ENCODE measurements around the gene SPSB2. TPM values are rescaled to one million over a fixed set of nuclear protein-coding genes. Genes with fewer than 3 reads are reported as not detected.
A peak's percentile ranks its signal among the peaks of the same experiment; 100 is the strongest.

SPSB2 gene
- total RNA-seq, 1 donor from 2014 or later, result 6.5 TPM

- Mint-ChIP-seq H3K4me3 (no peak overlapping the region), H3K27ac (no peak overlapping the region), H3K9me3 (no peaks in the 10 kb centered on the region), H3K4me1 (ENCODE audit: unreplicated experiment) (peaks cover 9% of the 10 kb centered on the region), H3K36me3 (peaks cover 7% of the 10 kb centered on the region), H3K27me3 (peaks cover 40% of the 10 kb centered on the region)
- no peak for TF ChIP-seq CTCF (conservative IDR thresholded peaks at IDR 0.05)
- DNase-seq (ENCODE audit: extremely low spot score, unreplicated experiment), result no peak
These were observed 44.6 kb upstream of the SPSB2 start for GRCh38 chr12:6917491-6918231.

GRCh38 chr12:6916426-6917200, 43.5 kb upstream of the SPSB2 start:
- H3K27ac Mint-ChIP-seq, result no peak overlapping the region
- H3K4me1 Mint-ChIP-seq (ENCODE audit: unreplicated experiment), result peaks cover 9% of the 10 kb centered on the region
- TF ChIP-seq CTCF (conservative IDR thresholded peaks at IDR 0.05), result no peak
- H3K4me3 Mint-ChIP-seq, result no peak overlapping the region
- DNase-seq (ENCODE audit: extremely low spot score, unreplicated experiment), result no peak
- peaks cover 48% of the 10 kb centered on the region for H3K27me3 Mint-ChIP-seq
- H3K36me3 Mint-ChIP-seq, result peaks cover 7% of the 10 kb centered on the region
- H3K9me3 Mint-ChIP-seq, result no peaks in the 10 kb centered on the region

- Mint-ChIP-seq H3K4me1 (ENCODE audit: unreplicated experiment) (peaks cover 9% of the 10 kb centered on the region), H3K27ac (no peak overlapping the region), H3K36me3 (peaks cover 7% of the 10 kb centered on the region), H3K27me3 (peaks cover 56% of the 10 kb centered on the region), H3K4me3 (peak overlapping the region; percentile 93), H3K9me3 (no peaks in the 10 kb centered on the region)
- no peak for DNase-seq (ENCODE audit: extremely low spot score, unreplicated experiment)
- TF ChIP-seq CTCF (conservative IDR thresholded peaks at IDR 0.05), result no peak
These were observed 42.7 kb upstream of the SPSB2 start for GRCh38 chr12:6915789-6916285.

- Mint-ChIP-seq H3K4me1 (ENCODE audit: unreplicated experiment) (peaks cover 9% of the 10 kb centered on the region), H3K4me3 (peak overlapping the region; percentile 93), H3K27me3 (peaks cover 58% of the 10 kb centered on the region), H3K27ac (peak overlapping the region; percentile 81), H3K9me3 (no peaks in the 10 kb centered on the region), H3K36me3 (peaks cover 7% of the 10 kb centered on the region)
- DNase-seq (ENCODE audit: extremely low spot score, unreplicated experiment), result no peak
- TF ChIP-seq CTCF (conservative IDR thresholded peaks at IDR 0.05), result no peak
These were observed 42.1 kb upstream of the SPSB2 start for GRCh38 chr12:6914947-6915788.

- Mint-ChIP-seq H3K36me3 (peaks cover 4% of the 10 kb centered on the region), H3K4me3 (peak within 1 kb of the TSS; percentile 93), H3K27ac (peak within 1 kb of the TSS; percentile 81), H3K4me1 (ENCODE audit: unreplicated experiment) (peaks cover 9% of the 10 kb centered on the region), H3K9me3 (no peaks in the 10 kb centered on the region), H3K27me3 (peaks cover 64% of the 10 kb centered on the region)
- DNase-seq (ENCODE audit: extremely low spot score, unreplicated experiment), result no peak
- TF ChIP-seq CTCF (conservative IDR thresholded peaks at IDR 0.05), result no peak
These were observed 41.3 kb upstream of the SPSB2 start, which contains the start of gene ENO2 for GRCh38 chr12:6914246-6914946. TSS of gene ENO2 (plus strand) at chr12:6914580. CDS start at chr12:6915833, 1,253 bp downstream.

Data from type B pancreatic cell (in vitro differentiated cells).